Mesenchymal stem cell (in vitro differentiated cells and primary cell): ENCODE data around the gene GMPPA.

Source experiments
- DNase-seq: peaks from one replicate; pipeline ENCODE4 v3.0.0-alpha.2; 2013
- H2AFZ ChIP-seq: one replicate; pipeline ENCODE4 v1.6.1; 2013; ENCODE audit warnings: low read depth, mild to moderate bottlenecking, control low read depth, inconsistent platforms, low read length, moderate library complexity
- H2AK5ac ChIP-seq: 2 replicates; pipeline ENCODE4 v1.6.1; 2013; ENCODE audit warnings: low read length, moderate library complexity, mild to moderate bottlenecking, inconsistent platforms; ENCODE audit not compliant: severe bottlenecking
- H2BK120ac ChIP-seq: one replicate; pipeline ENCODE4 v1.6.1; 2013; ENCODE audit warnings: low read depth, mild to moderate bottlenecking, inconsistent platforms, low read length, moderate library complexity
- H2BK12ac ChIP-seq, 2 experiments: one replicate each; pipeline ENCODE4 v1.6.1; 2013; ENCODE audit warnings: inconsistent platforms in 2 of 2, low read length in 2 of 2, mild to moderate bottlenecking in 2 of 2, moderate library complexity in 2 of 2, control low read depth in 1 of 2
- H2BK15ac ChIP-seq: one replicate; pipeline ENCODE4 v1.6.1; 2013; ENCODE audit warnings: mild to moderate bottlenecking, low read depth, inconsistent platforms; ENCODE audit not compliant: poor library complexity, severe bottlenecking
- H2BK5ac ChIP-seq: 2 replicates; pipeline ENCODE4 v1.6.1; 2013; ENCODE audit warnings: low read depth, mild to moderate bottlenecking, low read length, control low read depth, inconsistent platforms; ENCODE audit not compliant: poor library complexity, severe bottlenecking
- H3K14ac ChIP-seq, 2 experiments: one replicate each; pipeline ENCODE4 v1.6.1; 2013; ENCODE audit warnings: inconsistent platforms in 2 of 2, low read length in 2 of 2, control low read depth in 1 of 2, mild to moderate bottlenecking in 1 of 2, moderate library complexity in 1 of 2
- H3K18ac ChIP-seq, 2 experiments: one replicate each; pipeline ENCODE4 v1.6.1; 2013; ENCODE audit warnings: inconsistent platforms in 2 of 2, low read length in 2 of 2, control low read depth in 1 of 2, low read depth in 1 of 2, mild to moderate bottlenecking in 1 of 2
- H3K23ac ChIP-seq, 2 experiments: one replicate each; pipeline ENCODE4 v1.6.1; 2013; ENCODE audit warnings: inconsistent platforms in 2 of 2, low read length in 2 of 2, mild to moderate bottlenecking in 2 of 2, moderate library complexity in 2 of 2, control low read depth in 1 of 2
- H3K27ac ChIP-seq: 2 replicates; pipeline ENCODE4 v1.5.1; 2013; ENCODE audit warnings: mild to moderate bottlenecking, moderate library complexity, low read length, control low read depth, inconsistent platforms; ENCODE audit not compliant: poor library complexity, severe bottlenecking
- H3K27me3 ChIP-seq, 2 experiments: 2 replicates each; pipeline versions ENCODE4 v1.6.1 to v1.7.0; 2013; ENCODE audit warnings: low read length in 2 of 2, mild to moderate bottlenecking in 2 of 2, moderate library complexity in 2 of 2, control low read depth in 1 of 2, inconsistent platforms in 1 of 2; ENCODE audit not compliant: control insufficient read depth in 1 of 2, insufficient read depth in 1 of 2
- H3K36me3 ChIP-seq, 2 experiments: 2 replicates each; pipeline versions ENCODE4 v1.6.1 to v1.7.0; 2013; ENCODE audit warnings: low read length in 2 of 2, control low read depth in 1 of 2, inconsistent platforms in 1 of 2, low read depth in 1 of 2, mild to moderate bottlenecking in 1 of 2; ENCODE audit not compliant: insufficient read depth in 2 of 2, control insufficient read depth in 1 of 2
- H3K4ac ChIP-seq, 2 experiments: one replicate each; pipeline ENCODE4 v1.6.1; 2013; ENCODE audit warnings: inconsistent platforms in 2 of 2, low read length in 2 of 2, mild to moderate bottlenecking in 2 of 2, moderate library complexity in 2 of 2, control low read depth in 1 of 2, low read depth in 1 of 2
- H3K4me1 ChIP-seq: 2 replicates; pipeline ENCODE4 v1.6.1; 2013; ENCODE audit warnings: low read depth, low read length, control low read depth; ENCODE audit not compliant: control insufficient read depth, insufficient read depth
- H3K4me2 ChIP-seq: 2 replicates; pipeline ENCODE4 v1.6.1; 2013; ENCODE audit warnings: low read length, mild to moderate bottlenecking, inconsistent platforms; ENCODE audit not compliant: poor library complexity, severe bottlenecking
- H3K4me3 ChIP-seq, 2 experiments: 2 replicates each; pipeline versions ENCODE4 v1.5.1 to v1.7.0; 2013; ENCODE audit warnings: low read length in 2 of 2, mild to moderate bottlenecking in 2 of 2, control low read depth in 1 of 2, low read depth in 1 of 2; ENCODE audit not compliant: insufficient read depth in 1 of 2
- H3K79me1 ChIP-seq: replicated peaks from 2 replicates; pipeline ENCODE4 v1.6.1; 2013; ENCODE audit warnings: mild to moderate bottlenecking, control low read depth, low read length, inconsistent platforms; ENCODE audit not compliant: poor library complexity, severe bottlenecking
- H3K9ac ChIP-seq: 2 replicates; pipeline ENCODE4 v1.7.0; 2013; ENCODE audit warnings: mild to moderate bottlenecking, low read length, moderate library complexity
- H3K9me3 ChIP-seq: 2 replicates; pipeline ENCODE4 v1.7.0; 2013; ENCODE audit warnings: mild to moderate bottlenecking, low read length; ENCODE audit not compliant: control insufficient read depth
- H4K8ac ChIP-seq: one replicate; pipeline ENCODE4 v1.6.1; 2013; ENCODE audit warnings: inconsistent platforms, mild to moderate bottlenecking, low read length, moderate library complexity
- H4K91ac ChIP-seq: one replicate; pipeline ENCODE4 v1.6.1; 2013; ENCODE audit warnings: mild to moderate bottlenecking, low read length, inconsistent platforms
- WGBS: methylation state at CpG from one replicate; pipeline ENCODE4 v1.1.7; 2013; ENCODE audit warnings: mixed read lengths; 5-methylcytosine and 5-hydroxymethylcytosine counted together

The GMPPA gene

GRCh38 chr2:219471476-219472371 is 27.0 kb upstream of the GMPPA start:
- H3K4ac ChIP-seq, result no peak overlapping the region

GRCh38 chr2:219472629-219473187 is 26.0 kb upstream of the GMPPA start:
- H4K8ac ChIP-seq, result no peak overlapping the region
- no peak overlapping the region for H2BK15ac ChIP-seq
- H2BK12ac ChIP-seq, result no peak overlapping the region
- H3K4me1 ChIP-seq, result peaks cover 32% of the 10 kb centered on the region
- H2AK5ac ChIP-seq, result no peak overlapping the region
- no peak overlapping the region for H3K4me2 ChIP-seq
- H3K27ac ChIP-seq, result no peak overlapping the region
- peaks cover 77 to 83% of the 10 kb centered on the region in 2 experiments for H3K36me3 ChIP-seq
- no peak overlapping the region for H2BK5ac ChIP-seq
- H3K4me3 ChIP-seq, result no peak overlapping the region
- H2AFZ ChIP-seq, result no peak overlapping the region
- H3K27me3 ChIP-seq, result no peaks in the 10 kb centered on the region
- H3K9me3 ChIP-seq, result no peaks in the 10 kb centered on the region
- no peak overlapping the region for H3K14ac ChIP-seq
- H3K18ac ChIP-seq, result no peak overlapping the region
- 90% methylated on average over 11 of the region's 12 CpGs for WGBS
- no peaks in the 10 kb centered on the region for H3K79me1 ChIP-seq
- H4K91ac ChIP-seq, result no peak overlapping the region
- no peak overlapping the region for H2BK120ac ChIP-seq
- no peak overlapping the region for H3K4ac ChIP-seq
- no peak overlapping the region for H3K9ac ChIP-seq
- no peak overlapping the region for H3K23ac ChIP-seq
- DNase-seq, result no peak

More at GRCh38 chr2:219471476-219472371, 27.0 kb upstream of the GMPPA start:
- H3K4me2 ChIP-seq, result no peak overlapping the region
- no peak overlapping the region for H4K8ac ChIP-seq
- no peak overlapping the region for H2BK120ac ChIP-seq
- peaks cover 31% of the 10 kb centered on the region for H3K4me1 ChIP-seq
- no peak overlapping the region for H2AFZ ChIP-seq
- H3K4me3 ChIP-seq, result no peak overlapping the region
- H3K9me3 ChIP-seq, result no peaks in the 10 kb centered on the region
- peak overlapping the region in 1 of 2 experiments; percentile 53 for H3K14ac ChIP-seq
- peaks cover 77 to 85% of the 10 kb centered on the region in 2 experiments for H3K36me3 ChIP-seq
- 90% methylated on average over 22 of the region's 22 CpGs for WGBS
- H3K27ac ChIP-seq, result no peak overlapping the region
- no peaks in the 10 kb centered on the region for H3K27me3 ChIP-seq
- H3K9ac ChIP-seq, result no peak overlapping the region
- H3K23ac ChIP-seq, result no peak overlapping the region
- H2BK5ac ChIP-seq, result no peak overlapping the region
- no peak overlapping the region for H3K18ac ChIP-seq
- no peaks in the 10 kb centered on the region for H3K79me1 ChIP-seq
- no peak overlapping the region for H4K91ac ChIP-seq
- no peak overlapping the region for H2BK12ac ChIP-seq
- no peak overlapping the region for H2AK5ac ChIP-seq
- no peak overlapping the region for H2BK15ac ChIP-seq
- no peak for DNase-seq

GRCh38 chr2:219473511-219473910 is 25.2 kb upstream of the GMPPA start:
- Histone ChIP-seq H2BK120ac (no peak overlapping the region), H2AFZ (no peak overlapping the region), H3K36me3 (peaks cover 72 to 87% of the 10 kb centered on the region in 2 experiments), H3K27ac (no peak overlapping the region), H3K9ac (no peak overlapping the region), H2BK5ac (no peak overlapping the region), H3K79me1 (no peaks in the 10 kb centered on the region), H2AK5ac (no peak overlapping the region), H3K4me1 (peaks cover 24% of the 10 kb centered on the region), H3K23ac (no peak overlapping the region), H3K4me2 (no peak overlapping the region), H3K18ac (no peak overlapping the region), H3K4me3 (no peak overlapping the region), H2BK15ac (peak overlapping the region; percentile 8), H4K8ac (no peak overlapping the region), H3K27me3 (no peaks in the 10 kb centered on the region), H3K14ac (no peak overlapping the region), H3K9me3 (no peaks in the 10 kb centered on the region), H3K4ac (no peak overlapping the region), H4K91ac (no peak overlapping the region), H2BK12ac (no peak overlapping the region)
- no peak for DNase-seq
- WGBS, result 90% methylated on average over 18 of the region's 18 CpGs

GRCh38 chr2:219474285-219475060 is 24.2 kb upstream of the GMPPA start:
- Histone ChIP-seq H3K4ac (no peak overlapping the region), H2AFZ (no peak overlapping the region), H3K4me1 (peaks cover 15% of the 10 kb centered on the region), H3K27ac (no peak overlapping the region), H3K4me3 (no peak overlapping the region), H3K9ac (peak overlapping the region; percentile 58), H3K4me2 (no peak overlapping the region), H3K18ac (no peak overlapping the region), H4K91ac (no peak overlapping the region), H3K36me3 (peaks cover 69 to 88% of the 10 kb centered on the region in 2 experiments), H2AK5ac (no peak overlapping the region), H3K27me3 (no peaks in the 10 kb centered on the region), H3K14ac (no peak overlapping the region), H2BK5ac (no peak overlapping the region), H2BK12ac (no peak overlapping the region), H3K23ac (no peak overlapping the region), H2BK120ac (no peak overlapping the region), H3K79me1 (no peaks in the 10 kb centered on the region), H2BK15ac (no peak overlapping the region), H3K9me3 (no peaks in the 10 kb centered on the region), H4K8ac (no peak overlapping the region)
- DNase-seq, result no peak
- WGBS, result 82% methylated on average over 6 of the region's 11 CpGs
